Subcutaneous abdominal adipose tissue (tissue), 5 donors: ENCODE data around the gene KATNA1.
"Not testable (repeated sequence)": the region's sequence is repeated elsewhere in the genome, so short reads cannot be mapped to it uniquely, and the experiment has no call there.

ENCODE experiments used
- H3K27ac ChIP-seq: one replicate; pipeline ENCODE4 v1.7.0; 2013; ENCODE audit warnings: low read depth, mild to moderate bottlenecking, inconsistent platforms, low read length, moderate library complexity
- H3K27me3 ChIP-seq, 5 donors: one replicate each; pipeline ENCODE4 v1.7.0; 2013; ENCODE audit warnings: low read length in 5 of 5, inconsistent platforms in 1 of 5; ENCODE audit not compliant: control insufficient read depth in 5 of 5, insufficient read depth in 4 of 5
- H3K36me3 ChIP-seq, 5 donors: one replicate each; pipeline ENCODE4 v1.7.0; 2013; ENCODE audit warnings: low read length in 5 of 5; ENCODE audit not compliant: control insufficient read depth in 5 of 5, insufficient read depth in 5 of 5
- H3K4me1 ChIP-seq, 5 donors: one replicate each; pipeline ENCODE4 v1.7.0; 2013; ENCODE audit warnings: low read length in 5 of 5, mild to moderate bottlenecking in 3 of 5, moderate library complexity in 1 of 5; ENCODE audit not compliant: control insufficient read depth in 5 of 5, insufficient read depth in 5 of 5
- H3K4me3 ChIP-seq, 5 donors: one replicate each; pipeline ENCODE4 v1.7.0; 2013; ENCODE audit warnings: low read length in 5 of 5, low read depth in 1 of 5
- H3K9ac ChIP-seq, 5 donors: one replicate each; pipeline ENCODE4 v1.7.0; 2013; ENCODE audit warnings: low read length in 5 of 5, mild to moderate bottlenecking in 4 of 5, moderate library complexity in 3 of 5
- H3K9me3 ChIP-seq, 5 donors: one replicate each; pipeline ENCODE4 v1.7.0; 2013; ENCODE audit warnings: low read length in 5 of 5; ENCODE audit not compliant: control insufficient read depth in 5 of 5
- donor health status: healthy.
- donor health status: healthy.
- donor health status: healthy.
- donor health status: healthy.
- donor health status: healthy.

Gene KATNA1

GRCh38 chr6:149672265-149672664, 23.8 kb upstream of the KATNA1 start:
- not testable (repeated sequence) for H3K4me3 ChIP-seq, H3K9ac ChIP-seq, H3K4me1 ChIP-seq, H3K27me3 ChIP-seq, H3K27ac ChIP-seq, H3K9me3 ChIP-seq
- H3K36me3 ChIP-seq, result peaks cover 10 to 70% (median 51%) of the 10 kb centered on the region in 5 donors

DNA sequence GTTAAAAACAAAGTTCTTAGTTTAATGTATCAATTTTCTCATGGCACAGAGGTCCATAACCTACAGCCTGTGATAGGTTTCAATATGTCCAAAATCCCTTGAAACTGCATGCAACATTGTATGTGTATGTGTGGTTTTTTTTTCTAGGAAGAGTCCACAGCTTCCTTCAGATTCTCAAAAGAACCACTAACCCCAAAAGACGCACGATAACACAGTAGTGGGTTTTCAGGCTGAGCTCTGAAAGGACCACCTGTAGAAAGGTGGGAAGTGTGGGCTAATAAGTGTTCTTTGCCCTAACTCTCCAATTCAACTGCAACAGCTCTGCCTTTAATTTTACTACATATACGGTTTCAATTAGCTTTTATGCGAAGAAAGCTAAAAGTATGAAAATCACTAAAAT, 11.5 kb upstream of the KATNA1 start:
- H3K4me1 ChIP-seq, result no peaks in the 10 kb centered on the region
- H3K9me3 ChIP-seq, result no peaks in the 10 kb centered on the region
- H3K9ac ChIP-seq, result no peak overlapping the region
- no peaks in the 10 kb centered on the region for H3K27me3 ChIP-seq
- no peak overlapping the region for H3K27ac ChIP-seq
- H3K4me3 ChIP-seq, result no peak overlapping the region
- H3K36me3 ChIP-seq, result peaks cover 25 to 45% (median 31%) of the 10 kb centered on the region in 5 donors

DNA sequence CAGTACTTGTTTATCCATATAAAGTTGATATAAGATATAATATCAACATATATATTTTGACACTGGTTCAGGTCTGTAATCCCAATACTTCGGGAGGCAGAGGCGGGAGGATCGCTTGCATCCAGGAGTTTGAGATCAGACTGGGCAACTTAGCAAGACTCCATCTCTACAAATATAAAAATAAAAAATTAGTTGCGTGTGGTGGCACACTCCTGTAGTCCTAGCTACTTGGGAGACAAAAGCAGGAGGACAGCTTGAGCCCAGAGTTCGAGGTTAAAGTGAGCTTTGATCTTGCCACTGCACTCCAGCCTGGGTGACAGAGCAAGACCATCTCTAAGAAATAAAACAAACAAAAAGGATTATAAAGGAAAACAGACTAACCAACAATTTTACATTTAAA, 8.9 kb upstream of the KATNA1 start:
- no peak overlapping the region for H3K9ac ChIP-seq
- H3K9me3 ChIP-seq, result no peaks in the 10 kb centered on the region
- no peak overlapping the region for H3K4me3 ChIP-seq
- no peaks in the 10 kb centered on the region for H3K27me3 ChIP-seq
- H3K4me1 ChIP-seq, result no peaks in the 10 kb centered on the region
- H3K27ac ChIP-seq, result no peak overlapping the region
- peaks cover 16 to 25% (median 19%) of the 10 kb centered on the region in 5 donors for H3K36me3 ChIP-seq

DNA sequence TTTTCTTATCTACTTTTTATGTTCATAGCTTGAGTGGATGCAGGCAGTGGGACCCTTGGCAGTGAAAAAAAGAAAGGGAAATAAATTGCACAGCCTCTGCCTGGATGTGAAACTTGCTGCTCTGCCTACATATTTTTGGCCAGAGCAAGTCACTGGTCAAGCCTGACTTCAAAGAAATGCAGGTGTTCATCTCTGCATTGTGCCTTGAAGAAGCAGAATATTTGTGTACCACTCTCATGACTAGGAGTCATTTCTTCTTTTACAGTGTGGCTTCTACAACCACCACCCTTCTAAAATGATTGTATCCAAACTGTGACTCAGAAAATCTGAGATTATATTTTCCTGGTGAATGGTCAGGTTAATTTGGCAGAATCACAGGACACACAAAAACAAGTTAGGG, 2.5 kb upstream of the KATNA1 start:
- H3K4me1 ChIP-seq, result peaks cover 3 to 23% (median 16%) of the 10 kb centered on the region in 5 donors
- H3K27me3 ChIP-seq, result no peaks in the 10 kb centered on the region
- H3K9me3 ChIP-seq, result no peaks in the 10 kb centered on the region
- H3K36me3 ChIP-seq, result no peaks in the 10 kb centered on the region
- H3K27ac ChIP-seq, result no peak overlapping the region
- no peak overlapping the region for H3K4me3 ChIP-seq
- H3K9ac ChIP-seq, result no peak overlapping the region

DNA sequence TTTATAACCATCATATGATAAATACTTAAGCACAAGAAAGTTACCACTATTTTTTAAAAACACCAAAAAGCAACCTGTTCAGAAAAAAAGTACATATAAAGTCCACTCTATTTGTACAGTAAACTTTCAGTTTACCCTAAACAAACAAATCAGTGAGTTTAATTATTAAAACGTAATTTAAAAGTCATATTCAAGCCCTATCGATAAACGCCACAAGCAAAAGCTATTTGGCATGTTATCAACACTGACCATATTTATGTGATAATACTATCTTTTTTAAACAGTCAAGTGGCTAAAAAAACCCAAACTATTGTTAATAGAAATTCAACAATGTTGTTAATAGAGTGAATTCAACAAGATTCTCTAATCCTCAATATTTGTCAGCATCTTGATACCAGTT, 1.9 kb downstream of the KATNA1 start:
- Histone ChIP-seq H3K9ac (peak overlapping the region in 2 of 5 donors; percentile 13 to 51), H3K27me3 (no peaks in the 10 kb centered on the region), H3K9me3 (no peaks in the 10 kb centered on the region), H3K36me3 (no peaks in the 10 kb centered on the region), H3K27ac (no peak overlapping the region), H3K4me1 (peaks cover 3 to 23% (median 16%) of the 10 kb centered on the region in 5 donors), H3K4me3 (peak overlapping the region in 3 of 5 donors; percentile 22 to 95 (median 95))

DNA sequence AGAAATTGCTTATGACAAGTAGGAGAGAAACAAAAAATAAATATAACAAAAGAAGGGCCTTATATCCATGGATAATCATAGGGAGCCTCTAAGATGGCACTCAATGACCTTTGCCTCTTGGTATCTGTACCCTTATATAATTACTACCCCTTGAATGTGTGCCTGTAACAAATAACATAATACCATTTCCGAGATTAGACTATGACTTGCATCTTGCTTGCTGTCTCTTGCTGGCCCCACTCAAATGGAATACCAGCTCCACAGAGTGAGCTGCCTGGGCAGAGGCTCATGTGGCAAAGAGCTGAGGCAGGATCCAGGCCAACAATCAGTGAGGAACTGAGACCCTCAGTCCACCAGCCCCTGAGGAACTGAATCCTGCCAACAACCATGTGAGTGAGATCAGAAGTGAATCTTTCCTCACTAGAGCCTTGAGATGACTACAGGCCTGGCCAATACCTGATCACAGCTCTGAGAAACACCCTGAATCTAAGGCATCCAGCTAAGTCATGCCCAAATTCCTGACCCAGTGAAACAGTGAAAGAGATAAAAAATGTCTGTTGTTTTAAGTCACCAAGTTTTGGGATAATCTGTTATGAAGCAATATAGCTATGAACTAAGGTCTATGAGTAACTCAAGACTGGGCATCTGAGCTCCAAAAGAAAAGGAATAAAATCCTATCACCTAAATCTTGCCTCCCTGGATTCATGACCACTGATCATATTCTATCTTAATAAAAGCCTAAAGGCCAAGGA, 5.5 kb downstream of the KATNA1 start:
- no peak overlapping the region for H3K9ac ChIP-seq
- peaks cover 0 to 4% (median 3%) of the 10 kb centered on the region in 5 donors for H3K36me3 ChIP-seq
- H3K4me1 ChIP-seq, result peaks cover 0 to 14% (median 10%) of the 10 kb centered on the region in 5 donors
- no peaks in the 10 kb centered on the region for H3K27me3 ChIP-seq
- no peak overlapping the region for H3K4me3 ChIP-seq
- no peaks in the 10 kb centered on the region for H3K9me3 ChIP-seq
- no peak overlapping the region for H3K27ac ChIP-seq

DNA sequence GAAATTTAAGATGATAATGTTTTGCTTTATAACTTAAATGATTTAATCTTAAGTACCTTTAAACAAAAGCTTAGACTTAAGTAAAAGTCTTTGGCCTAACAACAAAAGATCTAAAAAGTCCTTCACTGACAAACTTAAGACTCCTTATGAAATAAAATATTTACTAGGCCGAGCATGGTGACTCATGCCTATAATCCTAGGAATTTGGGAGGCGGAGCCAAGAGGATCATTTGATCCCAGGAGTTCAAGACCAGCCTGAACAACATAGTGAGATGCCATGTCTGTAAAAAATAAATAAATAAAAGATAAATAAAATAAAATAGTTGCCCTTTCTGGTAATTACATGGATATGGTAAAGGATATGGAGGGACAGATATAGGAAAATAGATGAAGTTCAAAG, 12.4 kb downstream of the KATNA1 start:
- Histone ChIP-seq H3K27me3 (no peaks in the 10 kb centered on the region), H3K4me3 (no peak overlapping the region), H3K27ac (no peak overlapping the region), H3K9ac (no peak overlapping the region), H3K36me3 (peaks cover 3 to 13% (median 9%) of the 10 kb centered on the region in 5 donors), H3K9me3 (no peaks in the 10 kb centered on the region), H3K4me1 (no peaks in the 10 kb centered on the region)

GRCh38 chr6:149634315-149634714, 14.2 kb downstream of the KATNA1 start:
- no peak overlapping the region for H3K27ac ChIP-seq
- no peaks in the 10 kb centered on the region for H3K27me3 ChIP-seq
- peaks cover 6 to 21% (median 9%) of the 10 kb centered on the region in 5 donors for H3K36me3 ChIP-seq
- H3K4me1 ChIP-seq, result no peaks in the 10 kb centered on the region
- H3K9ac ChIP-seq, result no peak overlapping the region
- no peak overlapping the region for H3K4me3 ChIP-seq
- no peaks in the 10 kb centered on the region for H3K9me3 ChIP-seq

GRCh38 chr6:149628875-149629510, 19.5 kb downstream of the KATNA1 start:
- no peaks in the 10 kb centered on the region for H3K9me3 ChIP-seq
- H3K4me1 ChIP-seq, result no peaks in the 10 kb centered on the region
- no peaks in the 10 kb centered on the region for H3K27me3 ChIP-seq
- no peak overlapping the region for H3K27ac ChIP-seq
- no peak overlapping the region for H3K4me3 ChIP-seq
- H3K36me3 ChIP-seq, result peaks cover 8 to 19% (median 15%) of the 10 kb centered on the region in 5 donors
- H3K9ac ChIP-seq, result no peak overlapping the region

- Histone ChIP-seq H3K4me3 (no peak overlapping the region), H3K27ac (no peak overlapping the region), H3K9ac (no peak overlapping the region), H3K4me1 (no peaks in the 10 kb centered on the region), H3K9me3 (no peaks in the 10 kb centered on the region), H3K27me3 (no peaks in the 10 kb centered on the region), H3K36me3 (peaks cover 11 to 25% (median 20%) of the 10 kb centered on the region in 5 donors)
These were observed 20.8 kb downstream of the KATNA1 start for GRCh38 chr6:149627672-149628071.
